COLO829 (cell line): ENCODE data around the gene IQGAP1.
"Not testable (repeated sequence)": the region's sequence is repeated elsewhere in the genome, so short reads cannot be mapped to it uniquely, and the experiment has no call there.

ENCODE experiments used
- DNase-seq: peaks from one replicate; pipeline ENCODE4 v3.0.0; 2012; ENCODE audit warnings: low spot score

IQGAP1 gene

GRCh38 chr15:90409587-90409986 lies 21.5 kb downstream of the IQGAP1 start:
- DNase-seq, result not testable (repeated sequence)

DNA sequence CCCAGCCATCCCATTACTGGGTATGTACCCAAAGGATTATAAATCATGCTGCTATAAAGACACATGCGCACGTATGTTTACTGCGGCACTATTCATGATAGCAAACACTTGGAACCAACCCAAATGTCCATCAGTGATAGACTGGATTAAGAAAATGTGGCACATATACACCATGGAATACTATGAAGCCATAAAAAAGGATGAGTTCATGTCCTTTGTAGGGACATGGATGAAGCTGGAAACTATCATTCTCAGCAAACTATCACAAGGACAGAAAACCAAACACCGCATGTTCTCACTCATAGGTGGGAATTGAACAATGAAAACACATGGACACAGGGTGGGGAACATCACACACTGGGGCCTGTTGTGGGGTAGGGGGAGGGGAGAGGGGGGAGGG lies 22.3 kb downstream of the IQGAP1 start:
- not testable (repeated sequence) for DNase-seq

GRCh38 chr15:90411176-90411575 lies 23.1 kb downstream of the IQGAP1 start:
- DNase-seq, result no peak

DNA sequence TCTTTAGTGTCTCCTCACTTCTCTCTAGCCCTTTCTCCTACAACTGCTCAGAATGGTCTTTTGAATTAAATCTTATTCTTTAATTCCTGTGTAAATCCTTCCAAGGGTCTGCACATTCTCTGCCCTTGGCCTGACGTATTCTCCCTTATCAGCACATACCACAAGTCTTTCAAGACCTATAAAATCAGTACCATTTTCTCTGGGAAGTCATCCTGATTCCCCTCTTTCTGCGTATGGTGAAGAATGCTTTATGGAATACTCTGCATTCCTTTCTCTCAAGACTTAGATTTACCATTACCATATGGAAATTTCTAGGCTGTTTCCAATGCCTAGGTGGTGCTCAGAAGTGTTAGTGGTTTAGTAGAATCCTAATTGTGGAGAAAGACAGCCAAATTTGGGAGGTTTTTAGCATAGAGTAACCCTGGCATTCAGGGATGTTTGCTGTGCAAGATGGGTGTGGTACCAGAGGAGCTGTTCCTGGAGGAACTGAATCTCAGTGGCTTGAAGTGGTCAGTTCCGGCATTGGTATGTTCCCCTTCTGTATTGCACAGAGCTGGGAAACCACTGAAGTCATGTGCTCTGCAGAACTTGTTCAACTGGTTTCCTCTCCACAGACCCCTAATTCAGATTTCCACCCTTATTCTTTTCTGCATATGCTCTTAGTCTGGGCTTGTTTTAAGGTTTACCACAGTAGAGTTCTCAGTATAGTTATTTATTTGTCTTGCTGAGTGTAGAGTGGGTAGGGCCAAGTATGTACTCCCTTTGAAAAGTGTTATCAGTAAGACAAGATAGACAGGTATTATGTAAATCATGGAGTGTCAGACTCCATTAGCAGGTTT lies 24.5 kb downstream of the IQGAP1 start:
- no peak for DNase-seq

DNA sequence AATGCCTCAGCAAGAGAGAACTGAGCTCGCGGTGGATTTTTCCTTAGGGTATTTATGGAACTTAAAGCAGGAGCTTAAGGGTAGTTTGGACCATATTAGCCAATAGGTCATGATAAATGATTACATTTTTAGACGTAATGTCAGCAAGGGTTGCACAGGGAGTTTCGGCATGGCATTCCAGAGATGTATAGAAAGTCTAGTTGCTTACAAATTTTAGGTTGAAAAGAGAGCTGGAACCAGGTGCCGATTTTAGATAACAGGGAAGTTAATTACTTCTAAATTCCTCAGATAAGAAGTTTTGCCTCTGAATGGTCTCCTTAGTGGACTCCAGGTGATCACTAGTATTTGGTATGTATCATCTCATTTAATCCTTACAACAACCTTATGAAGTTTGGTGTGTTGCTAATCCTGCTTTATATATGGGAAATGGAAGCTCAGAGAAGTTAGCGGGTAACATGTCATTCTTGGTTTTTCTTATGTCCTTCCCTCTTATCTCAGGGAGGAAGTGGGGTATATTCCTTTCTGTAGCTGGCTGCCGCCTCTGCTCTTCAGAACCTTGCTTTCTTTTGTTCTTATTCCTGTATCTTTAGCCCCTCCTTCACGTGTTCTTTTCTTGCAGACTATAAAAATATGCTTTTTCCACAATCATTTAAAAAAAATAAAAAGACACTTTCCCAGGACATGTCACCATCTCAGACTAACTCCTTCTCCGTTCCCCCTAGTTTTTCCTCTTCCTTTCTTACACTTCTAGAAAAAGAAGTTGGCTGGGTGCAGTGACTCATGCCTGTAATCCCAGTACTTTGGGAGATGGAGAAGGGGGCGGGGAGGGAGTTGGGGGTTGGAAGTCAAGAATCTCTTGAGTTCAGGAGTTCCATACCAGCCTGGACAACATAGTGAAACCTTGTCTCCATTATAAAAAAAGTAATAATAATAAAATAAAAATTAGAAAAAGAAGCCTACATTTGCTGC lies 25.7 kb downstream of the IQGAP1 start:
- DNase-seq, result no peak

DNA sequence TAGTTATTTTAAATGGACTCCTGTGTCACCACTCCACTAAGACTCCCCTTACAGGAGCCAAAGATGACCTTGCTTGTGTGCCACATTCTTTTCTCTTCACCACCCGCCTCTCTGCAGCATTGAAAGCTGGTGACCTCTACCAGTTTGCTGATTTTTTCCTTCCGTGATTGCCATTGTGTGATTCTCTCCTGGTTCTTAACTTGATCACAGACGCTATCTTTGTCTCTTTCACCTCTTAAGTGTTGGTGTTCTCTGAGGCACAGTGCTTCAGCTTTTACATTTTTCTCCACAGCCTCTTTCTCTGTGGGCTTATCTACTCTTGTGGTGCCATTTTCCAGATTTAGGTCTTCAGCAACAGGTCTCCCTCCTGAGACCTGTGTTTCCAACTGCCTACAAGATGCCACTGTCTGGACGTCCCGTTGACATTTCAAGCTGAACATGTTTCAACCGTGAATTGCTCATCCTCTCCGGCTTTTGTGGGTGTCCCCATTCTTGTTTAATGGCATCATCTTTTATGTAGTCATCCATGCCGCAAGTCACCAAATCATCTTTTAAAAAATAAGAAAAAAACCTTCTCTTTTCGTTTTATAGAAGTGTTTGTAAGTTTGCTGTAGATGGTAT lies 26.5 kb downstream of the IQGAP1 start:
- DNase-seq, result no peak

DNA sequence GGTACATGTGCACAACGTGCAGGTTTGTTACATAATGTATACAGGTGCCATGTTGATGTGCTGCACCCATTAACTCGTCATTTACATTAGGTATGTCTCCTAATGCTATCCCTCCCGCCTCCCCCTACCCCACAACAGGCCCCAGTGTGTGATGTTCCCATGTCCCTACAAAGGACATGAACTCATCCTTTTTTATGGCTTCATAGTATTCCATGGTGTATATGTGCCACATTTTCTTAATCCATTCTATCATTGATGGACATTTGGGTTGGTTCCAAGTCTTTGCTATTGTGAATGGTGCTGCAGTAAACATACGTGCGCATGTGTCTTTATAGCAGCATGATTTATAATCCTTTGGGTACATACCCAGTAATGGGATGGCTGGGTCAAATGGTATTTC lies 28.0 kb downstream of the IQGAP1 start:
- DNase-seq, result not testable (repeated sequence)

DNA sequence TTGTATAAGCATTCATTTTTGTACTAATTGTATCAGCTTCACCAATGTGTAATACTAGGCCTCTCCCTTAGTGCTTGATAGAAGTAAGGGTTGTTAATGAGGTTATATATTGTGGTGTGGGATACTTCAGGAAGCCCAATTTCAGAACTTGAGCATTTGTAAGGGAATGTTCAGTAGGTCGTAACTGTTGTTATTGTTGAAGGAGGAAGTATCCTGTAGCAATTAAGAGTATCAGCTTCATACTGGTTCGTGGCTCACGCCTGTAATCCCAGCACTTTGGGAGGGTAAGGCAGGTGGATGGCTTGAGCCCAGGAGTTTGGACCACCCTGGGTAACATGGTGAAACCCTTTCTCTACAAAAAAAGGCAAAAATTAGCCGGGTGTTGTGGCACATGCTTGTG lies 30.6 kb downstream of the IQGAP1 start:
- DNase-seq, result no peak

DNA sequence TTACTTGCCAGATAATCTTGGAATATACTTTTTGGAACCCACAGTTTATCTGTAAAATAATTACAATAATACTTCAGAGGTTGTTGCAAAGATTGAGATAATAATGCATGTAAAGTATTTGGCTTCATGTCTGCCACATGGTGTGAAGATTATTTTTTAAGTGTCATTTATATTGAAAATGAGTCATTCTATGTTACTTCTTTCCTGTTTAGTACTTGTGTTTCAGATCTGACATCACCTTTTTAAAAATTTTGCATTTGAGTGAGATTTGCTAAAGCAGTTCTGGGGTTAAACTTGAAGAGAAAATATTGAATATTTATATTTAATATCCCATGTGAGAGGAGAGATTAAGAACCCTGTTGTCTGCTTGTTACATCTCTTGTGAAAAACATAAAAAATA lies 31.2 kb downstream of the IQGAP1 start:
- DNase-seq, result no peak

GRCh38 chr15:90419738-90420406 lies 31.8 kb downstream of the IQGAP1 start:
- DNase-seq, result peak; percentile 57

- DNase-seq, result no peak
Observed at GRCh38 chr15:90420451-90420850, 32.4 kb downstream of the IQGAP1 start.

DNA sequence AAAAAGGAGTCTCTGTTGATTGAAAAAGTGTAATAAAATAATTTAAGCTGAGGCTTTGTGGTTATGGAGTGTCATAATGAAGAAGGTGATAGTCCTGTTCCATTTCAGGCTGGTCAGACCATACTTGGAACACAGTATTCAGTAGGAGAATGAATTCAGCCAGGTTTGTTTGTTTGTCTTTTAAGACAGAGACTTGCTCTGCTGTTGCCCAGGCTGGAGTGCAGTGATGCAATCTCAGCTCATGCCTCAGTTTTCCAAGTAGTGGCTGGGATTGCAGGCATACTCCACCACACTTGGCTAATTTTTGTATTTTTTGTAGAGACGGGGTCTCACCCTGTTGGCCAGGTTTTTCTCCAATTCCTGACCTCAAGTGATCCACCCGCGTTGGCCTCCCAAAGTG lies 33.5 kb downstream of the IQGAP1 start:
- DNase-seq, result no peak

- DNase-seq, result no peak
Observed at GRCh38 chr15:90422043-90422442, 34.0 kb downstream of the IQGAP1 start.

DNA sequence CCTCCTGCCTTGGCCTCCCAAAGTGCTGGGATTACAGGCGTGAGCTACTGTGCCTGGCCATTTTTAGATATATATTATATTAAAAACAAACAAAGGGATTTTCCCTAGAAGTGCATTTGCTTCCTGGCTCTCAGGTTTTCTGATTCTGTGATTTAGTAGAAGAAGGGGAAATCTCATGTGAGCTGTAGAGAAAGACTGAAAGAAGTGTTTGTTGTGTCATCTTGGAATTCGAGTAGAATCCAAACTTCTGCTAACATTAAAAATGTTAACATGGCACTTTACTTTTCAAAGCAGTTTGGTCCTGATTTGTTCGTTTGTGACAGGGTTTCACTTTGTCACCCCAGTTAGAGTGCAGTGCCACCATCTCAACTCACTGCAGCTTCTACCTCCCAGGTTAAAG lies 34.9 kb downstream of the IQGAP1 start:
- DNase-seq, result no peak

- no peak for DNase-seq
Observed at GRCh38 chr15:90423801-90424319, 35.8 kb downstream of the IQGAP1 start.

DNA sequence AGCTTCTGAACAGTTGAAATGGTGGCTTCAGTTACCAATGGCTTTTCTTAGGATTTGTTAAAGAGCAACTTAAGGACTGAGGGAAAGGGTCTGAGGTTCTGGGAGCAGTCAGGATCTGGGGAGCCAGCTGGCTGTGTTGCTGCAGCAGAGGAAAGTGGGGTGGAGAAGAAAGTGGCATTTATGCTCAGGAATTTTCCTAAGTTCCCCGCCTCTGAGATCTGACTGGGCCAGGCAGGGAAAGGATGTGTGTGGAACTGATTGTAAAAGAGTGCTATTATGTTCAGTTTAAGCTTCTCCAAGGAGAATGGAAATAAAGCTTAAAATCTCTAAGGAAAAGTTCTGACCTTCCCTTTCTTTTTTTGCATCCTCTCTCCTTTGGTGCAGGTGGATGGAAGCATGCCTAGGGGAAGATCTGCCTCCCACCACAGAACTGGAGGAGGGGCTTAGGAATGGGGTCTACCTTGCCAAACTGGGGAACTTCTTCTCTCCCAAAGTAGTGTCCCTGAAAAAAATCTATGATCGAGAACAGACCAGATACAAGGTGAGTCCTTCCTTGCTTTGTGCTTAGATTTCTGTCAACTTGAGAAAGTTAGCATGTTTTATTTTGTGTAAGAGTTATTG lies 37.8 kb downstream of the IQGAP1 start:
- DNase-seq, result no peak

- no peak for DNase-seq
Observed at GRCh38 chr15:90427185-90427584, 39.1 kb downstream of the IQGAP1 start.

- DNase-seq, result no peak
Observed at GRCh38 chr15:90432253-90432652, 44.2 kb downstream of the IQGAP1 start.

- no peak for DNase-seq
Observed at GRCh38 chr15:90435652-90436337, 47.8 kb downstream of the IQGAP1 start.

DNA sequence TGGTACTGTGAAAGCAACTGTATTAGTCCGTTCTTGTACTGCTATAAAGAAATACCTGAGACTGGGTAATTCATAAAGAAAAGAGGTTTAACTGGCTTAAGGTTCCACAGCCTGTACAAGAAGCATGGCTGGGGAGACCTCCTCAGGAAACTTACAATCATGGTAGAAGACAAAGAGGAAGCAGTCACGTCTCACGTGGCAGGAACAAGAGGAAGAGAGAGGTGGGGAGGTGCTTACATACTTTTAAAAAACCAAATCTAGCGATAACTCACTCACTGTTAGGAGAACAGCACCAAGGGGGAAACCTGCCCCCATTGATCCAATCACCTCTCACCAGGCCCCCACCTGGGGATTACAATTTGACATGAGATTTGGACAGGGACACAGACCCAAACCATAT lies 48.9 kb downstream of the IQGAP1 start:
- no peak for DNase-seq

DNA sequence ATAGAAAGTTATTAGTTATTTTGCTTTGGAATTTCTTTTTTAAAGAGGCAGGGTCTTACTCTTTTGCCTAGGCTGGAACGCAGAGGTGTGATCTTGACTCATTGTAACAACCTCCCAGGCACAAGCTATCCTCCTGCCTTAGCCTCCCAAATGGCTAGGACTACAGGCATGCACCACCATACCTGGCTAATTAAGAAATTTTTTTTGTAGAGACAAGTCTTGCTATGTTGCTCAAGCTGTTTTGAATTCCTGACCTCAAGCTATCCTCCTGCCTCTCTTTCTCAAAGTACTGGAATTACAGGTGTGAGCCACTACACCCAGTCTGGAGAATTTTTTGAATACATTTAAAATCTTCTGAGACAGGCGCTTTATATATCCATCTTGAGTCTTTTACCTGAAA lies 49.5 kb downstream of the IQGAP1 start:
- no peak for DNase-seq
